Neural progenitor cell (in vitro differentiated cells): Measurements from ENCODE around the gene CFHR4.

Source experiments
- EZH2 ChIP-seq: fragments of 200-600 bp; sonication (generic); IDR thresholded peaks from 2 replicates; pipeline ENCODE4 v1.6.1; 2017; ENCODE audit warnings: antibody characterized with exemption, mild to moderate bottlenecking, moderate library complexity
- EZH2phosphoT487 ChIP-seq: fragments of 200-600 bp; sonication (generic); IDR thresholded peaks from 2 replicates; pipeline ENCODE4 v1.6.1; 2017; ENCODE audit warnings: antibody characterized with exemption
- TF ChIP-seq, protein P1 (sequence below): fragments of 200-600 bp; sonication (generic); IDR thresholded peaks from 2 replicates; pipeline ENCODE4 v1.5.1; 2017; ENCODE audit warnings: antibody characterized with exemption, mild to moderate bottlenecking

DNA sequence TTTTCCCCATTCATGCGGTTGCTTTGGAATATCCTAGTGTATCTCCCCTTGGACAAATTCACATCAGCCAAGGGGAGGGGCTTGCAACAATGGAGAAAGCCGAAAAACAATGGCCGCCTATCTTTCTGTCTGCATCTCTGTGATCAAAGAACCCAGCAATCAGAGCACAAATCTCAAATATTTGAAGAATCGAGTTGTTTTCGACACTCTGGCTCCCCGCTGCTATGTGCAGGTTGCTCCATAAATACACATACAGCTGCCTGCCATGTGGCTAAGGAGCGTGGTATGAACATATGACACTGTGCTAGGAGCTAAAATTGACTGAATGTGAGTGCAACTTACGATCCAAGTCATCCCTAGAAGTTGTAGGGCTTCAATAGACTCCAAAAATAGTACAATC, 8.5 kb downstream of the CFHR4 start:
- TF ChIP-seq, protein P1, sequence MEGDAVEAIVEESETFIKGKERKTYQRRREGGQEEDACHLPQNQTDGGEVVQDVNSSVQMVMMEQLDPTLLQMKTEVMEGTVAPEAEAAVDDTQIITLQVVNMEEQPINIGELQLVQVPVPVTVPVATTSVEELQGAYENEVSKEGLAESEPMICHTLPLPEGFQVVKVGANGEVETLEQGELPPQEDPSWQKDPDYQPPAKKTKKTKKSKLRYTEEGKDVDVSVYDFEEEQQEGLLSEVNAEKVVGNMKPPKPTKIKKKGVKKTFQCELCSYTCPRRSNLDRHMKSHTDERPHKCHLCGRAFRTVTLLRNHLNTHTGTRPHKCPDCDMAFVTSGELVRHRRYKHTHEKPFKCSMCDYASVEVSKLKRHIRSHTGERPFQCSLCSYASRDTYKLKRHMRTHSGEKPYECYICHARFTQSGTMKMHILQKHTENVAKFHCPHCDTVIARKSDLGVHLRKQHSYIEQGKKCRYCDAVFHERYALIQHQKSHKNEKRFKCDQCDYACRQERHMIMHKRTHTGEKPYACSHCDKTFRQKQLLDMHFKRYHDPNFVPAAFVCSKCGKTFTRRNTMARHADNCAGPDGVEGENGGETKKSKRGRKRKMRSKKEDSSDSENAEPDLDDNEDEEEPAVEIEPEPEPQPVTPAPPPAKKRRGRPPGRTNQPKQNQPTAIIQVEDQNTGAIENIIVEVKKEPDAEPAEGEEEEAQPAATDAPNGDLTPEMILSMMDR, result no peak
- TF ChIP-seq EZH2, result no peak
- no peak for TF ChIP-seq EZH2phosphoT487
